Endodermal cell (in vitro differentiated cells): ENCODE measurements around the gene GALNT18. TPM values are rescaled to one million over a fixed set of nuclear protein-coding genes. Genes with fewer than 3 reads are reported as not detected.

Experiments
- DNase-seq: peaks from one replicate; pipeline ENCODE4 v3.0.0-alpha.2; 2017
- H3K27ac ChIP-seq: 2 replicates; pipeline ENCODE4 v1.5.1; 2013; ENCODE audit warnings: mild to moderate bottlenecking, low read depth, low read length, moderate library complexity
- H3K27me3 ChIP-seq: 2 replicates; pipeline ENCODE4 v1.6.1; 2013; ENCODE audit warnings: mild to moderate bottlenecking, low read length, moderate library complexity; ENCODE audit not compliant: insufficient read depth, control insufficient read depth, poor library complexity, severe bottlenecking
- H3K36me3 ChIP-seq: 2 replicates; pipeline ENCODE4 v1.7.0; 2013; ENCODE audit warnings: mild to moderate bottlenecking, low read length, moderate library complexity; ENCODE audit not compliant: control insufficient read depth, insufficient read depth
- H3K4me1 ChIP-seq: one replicate; pipeline ENCODE4 v1.7.0; 2013; ENCODE audit warnings: low read length; ENCODE audit not compliant: control insufficient read depth, insufficient read depth
- H3K4me3 ChIP-seq: 2 replicates; pipeline ENCODE4 v1.5.1; 2013; ENCODE audit warnings: mild to moderate bottlenecking, low read length, moderate library complexity
- H3K9ac ChIP-seq: 2 replicates; pipeline ENCODE4 v1.6.1; 2013; ENCODE audit warnings: mild to moderate bottlenecking, low read length, moderate library complexity; ENCODE audit not compliant: poor library complexity, severe bottlenecking; ENCODE audit errors: extremely low read depth
- H3K9me3 ChIP-seq: 2 replicates; pipeline ENCODE4 v1.6.1; 2013; ENCODE audit warnings: mild to moderate bottlenecking, low read length, moderate library complexity; ENCODE audit not compliant: control insufficient read depth
- H3K27ac Mint-ChIP-seq: 2 replicates; pipeline ENCODE4 v1.8.0; 2020; ENCODE audit warnings: mixed read lengths
- H3K27me3 Mint-ChIP-seq: 2 replicates; pipeline ENCODE4 v1.8.0; 2021; ENCODE audit warnings: mild to moderate bottlenecking, mixed read lengths; ENCODE audit not compliant: insufficient read depth
- H3K36me3 Mint-ChIP-seq: 2 replicates; pipeline ENCODE4 v1.8.0; 2020; ENCODE audit warnings: low read depth, mixed read lengths
- H3K4me1 Mint-ChIP-seq: 2 replicates; pipeline ENCODE4 v1.8.0; 2020; ENCODE audit warnings: mixed read lengths
- H3K4me3 Mint-ChIP-seq: 2 replicates; pipeline ENCODE4 v1.8.0; 2020; ENCODE audit warnings: mild to moderate bottlenecking, moderate library complexity, mixed read lengths
- H3K9me3 Mint-ChIP-seq: 2 replicates; pipeline ENCODE4 v1.8.0; 2020; ENCODE audit warnings: mild to moderate bottlenecking, mixed read lengths
- CTCF ChIP-seq: fragments of 200-600 bp; sonication (generic); conservative IDR thresholded peaks from 2 replicates; pipeline ENCODE4 v1.5.0; 2021; ENCODE audit warnings: antibody characterized with exemption, mild to moderate bottlenecking
- WGBS, 2 experiments: methylation state at CpG; one replicate each; pipeline versions ENCODE4 v1.1.5 to v1.1.7; 2013; ENCODE audit warnings: missing lambda C conversion rate in 2 of 2, mixed read lengths in 1 of 2; ENCODE audit not compliant: insufficient coverage in 1 of 2, insufficient read length in 1 of 2; 5-methylcytosine and 5-hydroxymethylcytosine counted together
- total RNA-seq, 2 donors: library from RNA; stranded (reverse); fragmentation: NEBNext Ultra II Directional in 1 of 2; extraction: Animal tissue kit (Norgen Biotek cat#: 25700) in 1 of 2; gene quantifications; 2 replicates in 1 of 2; 3 replicates in 1 of 2; pipeline ENCODE4 v1.2.1, GENCODE V29; 2021

The GALNT18 gene
- total RNA-seq, 2 donors from 2014 or later: 5.1 to 9.9 TPM

- no peak for DNase-seq
- H3K36me3 Mint-ChIP-seq: no peaks in the 10 kb centered on the region
- H3K9me3 Mint-ChIP-seq: no peaks in the 10 kb centered on the region
- Histone ChIP-seq H3K9ac (no peak overlapping the region), H3K27ac (no peak overlapping the region), H3K9me3 (no peaks in the 10 kb centered on the region), H3K4me1 (no peaks in the 10 kb centered on the region), H3K27me3 (no peaks in the 10 kb centered on the region), H3K36me3 (no peaks in the 10 kb centered on the region), H3K4me3 (no peak overlapping the region)
- peaks cover 5% of the 10 kb centered on the region for H3K27me3 Mint-ChIP-seq
- no peaks in the 10 kb centered on the region for H3K4me1 Mint-ChIP-seq
- TF ChIP-seq CTCF: peak; percentile 31
- H3K4me3 Mint-ChIP-seq: no peak overlapping the region
- no peak overlapping the region for H3K27ac Mint-ChIP-seq
- 86 to 92% methylated on average over 4 to 6 of the region's 6 CpGs for WGBS, 2 experiments
These were observed 128.1 kb downstream of the GALNT18 start for GRCh38 chr11:11493698-11494097.

- H3K4me1 Mint-ChIP-seq: no peaks in the 10 kb centered on the region
- WGBS, 2 experiments: 90 to 100% methylated on average over 2 to 4 of the region's 4 CpGs
- Histone ChIP-seq H3K4me1 (no peaks in the 10 kb centered on the region), H3K27me3 (no peaks in the 10 kb centered on the region), H3K27ac (no peak overlapping the region), H3K4me3 (no peak overlapping the region), H3K36me3 (no peaks in the 10 kb centered on the region), H3K9me3 (no peaks in the 10 kb centered on the region), H3K9ac (no peak overlapping the region)
- H3K27ac Mint-ChIP-seq: no peak overlapping the region
- H3K36me3 Mint-ChIP-seq: no peaks in the 10 kb centered on the region
- no peak overlapping the region for H3K4me3 Mint-ChIP-seq
- no peak for TF ChIP-seq CTCF
- DNase-seq: no peak
- no peaks in the 10 kb centered on the region for H3K9me3 Mint-ChIP-seq
- peaks cover 5% of the 10 kb centered on the region for H3K27me3 Mint-ChIP-seq
These were observed 130.2 kb downstream of the GALNT18 start for GRCh38 chr11:11491589-11491988.

GRCh38 chr11:11491014-11491413 lies 130.8 kb downstream of the GALNT18 start:
- Histone ChIP-seq H3K36me3 (no peaks in the 10 kb centered on the region), H3K27me3 (no peaks in the 10 kb centered on the region), H3K9ac (no peak overlapping the region), H3K4me1 (no peaks in the 10 kb centered on the region), H3K9me3 (no peaks in the 10 kb centered on the region), H3K4me3 (no peak overlapping the region), H3K27ac (no peak overlapping the region)
- no peak for TF ChIP-seq CTCF
- Mint-ChIP-seq H3K4me1 (no peaks in the 10 kb centered on the region), H3K4me3 (no peak overlapping the region), H3K36me3 (no peaks in the 10 kb centered on the region), H3K27me3 (peaks cover 2% of the 10 kb centered on the region), H3K27ac (no peak overlapping the region), H3K9me3 (no peaks in the 10 kb centered on the region)
- WGBS, 2 experiments: 81 to 86% methylated on average over 2 of the region's 2 CpGs
- DNase-seq: no peak
